HL-60 (cell line): ENCODE results near the gene CDH22.

Experiments used
- GABPA ChIP-seq: IDR thresholded peaks from 2 replicates; pipeline ENCODE4 v1.6.1; 2012; ENCODE audit warnings: low read depth
- POLR2AphosphoS5 ChIP-seq: IDR thresholded peaks from 2 replicates; pipeline ENCODE4 v1.6.1; 2012; ENCODE audit warnings: low read depth
- TF ChIP-seq, protein P1 (sequence below): IDR thresholded peaks from one replicate; pipeline ENCODE4 v1.5.1; 2011; ENCODE audit warnings: low read length, control low read depth, inconsistent platforms; ENCODE audit not compliant: insufficient read depth
- TF ChIP-seq, protein P2 (sequence below): IDR thresholded peaks from 2 replicates; pipeline ENCODE4 v1.6.1; 2012; ENCODE audit warnings: low read depth; ENCODE audit not compliant: insufficient replicate concordance

DNA sequence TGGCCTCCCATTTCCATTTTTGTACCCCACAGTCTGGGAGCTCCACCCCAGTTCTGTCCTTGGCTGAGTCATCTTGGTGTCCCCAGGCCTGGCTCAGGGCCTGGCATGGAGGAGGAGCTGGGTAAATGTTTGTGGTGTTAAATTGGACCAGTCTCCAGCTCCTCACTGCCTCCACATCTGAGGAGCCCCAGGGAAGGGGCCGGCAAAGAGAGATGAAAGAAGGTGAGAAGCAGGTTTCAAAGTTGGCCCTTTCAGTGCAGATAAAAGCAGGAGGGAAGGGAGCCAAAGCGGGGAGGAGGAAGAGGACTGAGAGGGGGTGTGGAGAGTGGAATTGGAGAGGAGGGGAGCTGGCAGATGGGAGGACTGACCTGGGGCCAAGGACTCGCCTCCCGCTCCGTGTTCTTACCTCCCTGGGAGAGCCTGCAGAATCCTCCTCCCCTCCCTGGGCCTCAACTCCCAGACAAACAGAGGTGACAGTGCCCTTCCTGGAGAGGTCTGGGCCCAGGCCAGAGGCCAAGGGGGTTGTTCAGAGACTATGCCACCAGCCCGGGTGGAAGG, 101.2 kb downstream of the CDH22 start:
- TF ChIP-seq, protein P1, sequence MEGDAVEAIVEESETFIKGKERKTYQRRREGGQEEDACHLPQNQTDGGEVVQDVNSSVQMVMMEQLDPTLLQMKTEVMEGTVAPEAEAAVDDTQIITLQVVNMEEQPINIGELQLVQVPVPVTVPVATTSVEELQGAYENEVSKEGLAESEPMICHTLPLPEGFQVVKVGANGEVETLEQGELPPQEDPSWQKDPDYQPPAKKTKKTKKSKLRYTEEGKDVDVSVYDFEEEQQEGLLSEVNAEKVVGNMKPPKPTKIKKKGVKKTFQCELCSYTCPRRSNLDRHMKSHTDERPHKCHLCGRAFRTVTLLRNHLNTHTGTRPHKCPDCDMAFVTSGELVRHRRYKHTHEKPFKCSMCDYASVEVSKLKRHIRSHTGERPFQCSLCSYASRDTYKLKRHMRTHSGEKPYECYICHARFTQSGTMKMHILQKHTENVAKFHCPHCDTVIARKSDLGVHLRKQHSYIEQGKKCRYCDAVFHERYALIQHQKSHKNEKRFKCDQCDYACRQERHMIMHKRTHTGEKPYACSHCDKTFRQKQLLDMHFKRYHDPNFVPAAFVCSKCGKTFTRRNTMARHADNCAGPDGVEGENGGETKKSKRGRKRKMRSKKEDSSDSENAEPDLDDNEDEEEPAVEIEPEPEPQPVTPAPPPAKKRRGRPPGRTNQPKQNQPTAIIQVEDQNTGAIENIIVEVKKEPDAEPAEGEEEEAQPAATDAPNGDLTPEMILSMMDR = no peak
- TF ChIP-seq POLR2AphosphoS5 = no peak
- TF ChIP-seq, protein P2, sequence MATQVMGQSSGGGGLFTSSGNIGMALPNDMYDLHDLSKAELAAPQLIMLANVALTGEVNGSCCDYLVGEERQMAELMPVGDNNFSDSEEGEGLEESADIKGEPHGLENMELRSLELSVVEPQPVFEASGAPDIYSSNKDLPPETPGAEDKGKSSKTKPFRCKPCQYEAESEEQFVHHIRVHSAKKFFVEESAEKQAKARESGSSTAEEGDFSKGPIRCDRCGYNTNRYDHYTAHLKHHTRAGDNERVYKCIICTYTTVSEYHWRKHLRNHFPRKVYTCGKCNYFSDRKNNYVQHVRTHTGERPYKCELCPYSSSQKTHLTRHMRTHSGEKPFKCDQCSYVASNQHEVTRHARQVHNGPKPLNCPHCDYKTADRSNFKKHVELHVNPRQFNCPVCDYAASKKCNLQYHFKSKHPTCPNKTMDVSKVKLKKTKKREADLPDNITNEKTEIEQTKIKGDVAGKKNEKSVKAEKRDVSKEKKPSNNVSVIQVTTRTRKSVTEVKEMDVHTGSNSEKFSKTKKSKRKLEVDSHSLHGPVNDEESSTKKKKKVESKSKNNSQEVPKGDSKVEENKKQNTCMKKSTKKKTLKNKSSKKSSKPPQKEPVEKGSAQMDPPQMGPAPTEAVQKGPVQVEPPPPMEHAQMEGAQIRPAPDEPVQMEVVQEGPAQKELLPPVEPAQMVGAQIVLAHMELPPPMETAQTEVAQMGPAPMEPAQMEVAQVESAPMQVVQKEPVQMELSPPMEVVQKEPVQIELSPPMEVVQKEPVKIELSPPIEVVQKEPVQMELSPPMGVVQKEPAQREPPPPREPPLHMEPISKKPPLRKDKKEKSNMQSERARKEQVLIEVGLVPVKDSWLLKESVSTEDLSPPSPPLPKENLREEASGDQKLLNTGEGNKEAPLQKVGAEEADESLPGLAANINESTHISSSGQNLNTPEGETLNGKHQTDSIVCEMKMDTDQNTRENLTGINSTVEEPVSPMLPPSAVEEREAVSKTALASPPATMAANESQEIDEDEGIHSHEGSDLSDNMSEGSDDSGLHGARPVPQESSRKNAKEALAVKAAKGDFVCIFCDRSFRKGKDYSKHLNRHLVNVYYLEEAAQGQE = no peak
- TF ChIP-seq GABPA = no peak
